ENCODE results near the gene AKT1. TPM values are rescaled to one million over a fixed set of nuclear protein-coding genes. Genes with fewer than 3 reads are reported as not detected.
"Not testable (repeated sequence)": the region's sequence is repeated elsewhere in the genome, so short reads cannot be mapped to it uniquely, and the experiment has no call there.

Gene AKT1
- polyA plus RNA-seq, 1 donor = 223 TPM

DNA sequence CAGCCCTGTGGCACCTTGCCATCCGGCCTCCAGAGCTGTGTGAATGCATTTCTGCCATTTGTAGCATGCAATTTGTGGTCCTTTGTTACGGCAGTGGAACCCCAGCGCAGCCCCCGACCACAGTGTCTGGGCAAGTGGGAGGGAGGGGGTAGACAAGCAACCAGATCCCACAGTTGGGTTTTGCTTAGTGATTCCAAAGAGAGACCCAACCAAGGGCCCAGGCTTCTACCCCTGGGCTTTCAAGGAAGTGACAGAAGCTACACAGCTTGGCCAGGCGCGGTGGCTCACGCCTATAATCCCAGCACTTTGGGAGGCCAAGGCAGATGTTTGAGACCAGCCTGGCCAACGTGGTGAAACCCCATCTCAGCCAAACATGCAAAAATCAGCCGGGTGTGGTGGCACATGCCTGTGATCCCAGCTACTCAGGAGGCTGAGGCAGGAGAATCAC is 23.2 kb upstream of the AKT1 start:
- DNase-seq = no peak

DNA sequence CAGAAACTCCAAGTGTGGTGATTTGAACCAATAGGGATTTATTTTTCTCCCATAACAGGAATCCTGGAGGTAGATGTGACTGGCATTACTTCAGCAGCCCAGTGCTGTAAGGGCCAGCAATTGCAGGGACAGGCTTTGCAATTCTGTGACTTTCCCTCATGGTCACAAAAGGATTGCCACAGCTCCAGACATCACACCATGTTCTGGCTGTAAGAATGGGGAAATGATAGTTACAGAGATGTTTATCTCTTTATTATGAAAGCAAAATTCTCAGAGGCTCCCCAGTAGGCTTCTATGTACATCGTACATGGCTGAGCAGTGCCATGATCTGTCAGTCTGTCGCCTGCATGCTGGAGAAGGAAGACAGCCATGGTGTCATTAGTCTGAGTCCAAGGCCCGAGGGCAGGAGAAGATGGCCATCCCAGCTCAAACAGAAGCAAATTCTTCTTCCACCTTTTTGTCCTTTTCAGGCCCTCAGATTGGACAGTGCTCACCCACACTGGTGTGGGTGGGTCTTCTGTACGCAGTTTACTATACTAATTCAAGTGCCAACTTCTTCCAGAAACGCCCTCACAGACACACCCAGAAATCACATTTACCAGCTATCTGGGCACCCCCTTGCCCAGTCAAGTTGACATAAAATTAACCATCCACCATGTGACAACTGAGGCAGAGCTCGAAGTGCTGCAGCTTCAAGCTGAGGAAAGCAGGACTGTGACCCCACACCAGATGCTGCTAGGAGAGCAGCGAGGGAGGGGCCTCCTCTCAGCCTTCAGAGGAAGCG is 22.6 kb upstream of the AKT1 start:
- no peak for DNase-seq

DNA sequence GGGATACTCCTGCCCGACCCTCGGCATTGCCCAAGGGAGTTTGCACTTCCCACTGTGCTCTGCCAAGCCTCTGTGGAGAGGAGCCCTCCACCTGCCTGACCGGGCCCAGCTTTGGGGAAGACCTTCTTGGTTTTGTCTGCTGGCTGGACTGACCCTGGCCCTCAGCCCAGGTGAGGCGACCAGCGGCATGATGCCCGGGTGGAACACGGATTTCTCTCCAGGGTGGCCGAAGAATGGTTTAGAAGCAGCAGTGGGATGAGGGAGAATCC is 21.0 kb upstream of the AKT1 start:
- DNase-seq = no peak

DNA sequence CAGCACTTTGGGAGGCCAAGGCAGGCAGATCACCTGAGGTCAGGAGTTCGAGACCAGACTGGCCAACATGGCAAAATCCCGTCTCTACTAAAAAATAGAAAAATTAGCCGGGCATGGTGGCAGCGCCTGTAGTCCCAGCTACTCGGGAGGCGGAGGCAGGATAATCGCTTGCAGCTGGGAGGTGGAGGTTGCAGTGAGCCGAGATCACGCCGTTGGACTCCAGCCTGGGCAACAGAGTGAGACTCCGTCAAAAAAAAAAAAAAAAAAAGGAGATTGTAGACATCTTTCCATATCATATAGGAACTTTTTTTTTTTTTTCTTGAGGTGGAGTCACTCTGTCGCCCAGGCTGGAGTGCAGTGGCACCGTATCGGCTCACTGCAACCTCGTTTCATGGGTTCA is 19.2 kb upstream of the AKT1 start:
- not testable (repeated sequence) for DNase-seq

DNA sequence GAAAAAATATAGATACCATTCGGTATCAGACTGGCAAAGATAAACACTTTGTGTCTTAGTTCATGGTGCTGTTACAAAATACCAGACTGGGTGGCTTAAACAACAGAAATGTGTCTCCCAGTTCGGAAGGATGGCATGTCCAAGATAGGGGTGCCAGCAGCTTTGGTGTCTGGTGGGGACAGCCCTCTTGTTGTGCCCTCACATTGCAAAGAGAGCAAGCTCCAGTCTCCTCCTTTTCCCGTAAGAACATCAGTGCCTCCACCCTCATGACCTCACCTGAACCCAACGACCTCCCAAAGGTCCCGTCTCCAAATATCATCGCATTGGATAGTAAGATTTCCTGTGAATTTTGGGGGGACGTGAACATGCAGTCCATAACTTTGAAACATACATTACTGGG is 17.7 kb upstream of the AKT1 start:
- no peak for DNase-seq

DNA sequence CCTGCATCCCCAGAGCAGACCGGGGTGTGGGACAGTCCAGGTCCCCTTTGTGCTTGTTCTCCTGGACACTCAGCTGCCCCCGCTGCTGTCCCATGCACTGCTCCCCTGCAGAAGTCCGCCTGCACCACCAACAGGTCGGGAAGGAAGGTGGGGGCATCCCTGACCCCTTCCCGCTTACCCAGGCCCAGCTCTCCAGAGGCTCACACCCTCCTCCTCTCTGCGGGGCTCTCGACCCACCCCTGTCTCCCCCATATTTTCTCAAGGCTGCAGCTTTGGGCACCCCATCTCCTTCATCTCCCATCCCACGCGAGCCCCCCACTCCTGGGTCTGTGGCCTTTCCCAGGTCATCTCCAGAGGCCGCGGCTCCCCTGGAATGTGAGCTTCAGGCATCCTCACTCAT is 14.8 kb upstream of the AKT1 start:
- DNase-seq = no peak

DNA sequence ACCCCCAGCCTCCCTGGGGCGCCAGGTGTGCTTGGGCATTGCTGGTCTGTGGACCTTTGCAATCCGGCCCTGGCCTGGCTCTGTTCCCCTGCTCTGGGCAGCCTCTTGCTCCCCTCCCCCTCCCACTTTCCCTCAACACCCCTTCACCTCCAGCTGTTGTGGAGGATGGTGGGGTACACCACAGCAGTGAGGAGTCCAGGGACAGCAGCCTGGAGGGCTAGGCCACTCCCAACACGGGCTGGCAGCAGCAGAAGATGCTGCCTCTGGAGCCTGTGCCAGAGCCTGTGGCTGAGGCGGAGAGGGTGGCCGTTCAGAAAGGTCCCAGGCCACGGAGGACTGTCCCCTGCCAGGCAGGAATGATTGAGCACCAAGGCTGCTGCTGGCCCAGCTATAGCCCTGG is 12.9 kb upstream of the AKT1 start:
- no peak for DNase-seq

DNA sequence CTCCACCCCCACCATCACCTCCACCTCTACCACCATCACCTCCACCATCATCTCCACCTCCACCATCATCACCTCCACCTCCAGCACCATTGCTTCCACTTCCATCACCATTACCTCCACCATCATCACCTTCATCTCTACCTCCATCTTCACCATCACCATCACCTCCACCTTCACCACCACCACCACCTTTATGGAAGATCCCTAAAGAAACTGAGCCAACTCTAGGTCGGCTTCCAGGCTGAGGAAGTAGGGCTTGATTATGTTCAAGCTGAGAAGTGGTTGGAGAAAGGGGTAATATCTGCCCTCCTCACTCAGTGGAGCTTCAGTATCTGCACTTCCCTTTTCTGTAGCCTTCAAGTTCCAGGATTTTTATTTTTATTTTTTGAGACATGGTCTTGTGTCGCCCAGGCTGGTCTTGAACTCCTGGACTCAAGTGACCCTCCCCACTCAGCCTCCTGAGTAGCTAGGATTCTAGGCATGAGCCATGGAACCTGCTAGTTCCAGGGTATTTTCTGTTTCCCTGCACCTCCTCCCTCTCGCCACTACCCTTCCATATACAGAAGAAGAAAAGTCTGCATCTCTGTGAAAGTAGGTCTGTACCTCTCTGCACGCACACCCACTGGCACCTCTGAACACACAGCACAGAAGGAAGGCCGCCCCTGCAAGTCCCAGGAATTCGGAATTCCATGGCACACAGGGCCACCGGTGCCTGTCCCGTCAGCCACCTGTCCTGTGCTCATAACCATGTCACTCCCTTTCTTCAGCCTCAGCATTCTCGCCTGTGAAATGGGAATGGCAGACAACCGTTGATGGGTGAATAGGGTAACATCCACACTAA is 11.3 kb upstream of the AKT1 start:
- DNase-seq = no peak

DNA sequence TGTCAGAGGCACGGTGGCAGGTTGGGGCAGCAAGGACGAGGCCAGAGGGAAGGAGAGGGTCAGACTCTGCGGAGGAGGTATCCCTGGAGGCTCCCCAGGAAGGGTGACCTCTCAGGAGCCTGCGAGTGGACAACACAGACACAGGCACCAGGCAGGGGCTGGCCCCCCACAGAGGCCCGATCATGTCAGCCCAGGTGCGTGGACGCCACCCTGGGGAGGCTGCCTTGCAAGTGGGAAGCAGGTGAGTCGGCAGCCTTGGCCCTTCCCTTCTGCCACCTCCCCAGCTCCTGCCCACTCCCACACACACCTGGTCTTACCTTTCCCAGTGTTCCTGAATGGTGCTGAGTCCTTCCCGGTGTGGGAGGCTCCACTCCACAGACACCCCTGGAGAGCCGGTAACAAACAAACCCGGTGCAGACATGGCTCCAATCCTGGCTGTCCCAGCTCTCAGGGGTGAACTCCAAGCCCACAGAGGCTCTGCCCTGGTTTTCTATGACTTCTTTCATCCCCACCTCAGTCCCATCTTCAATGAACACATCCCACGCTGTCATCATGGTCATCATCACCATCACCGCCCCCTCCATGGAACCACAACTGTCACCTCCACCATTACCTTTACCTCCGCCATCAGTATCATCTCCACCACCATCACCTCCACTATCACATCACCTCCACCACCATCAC is 10.5 kb upstream of the AKT1 start:
- DNase-seq = no peak

DNA sequence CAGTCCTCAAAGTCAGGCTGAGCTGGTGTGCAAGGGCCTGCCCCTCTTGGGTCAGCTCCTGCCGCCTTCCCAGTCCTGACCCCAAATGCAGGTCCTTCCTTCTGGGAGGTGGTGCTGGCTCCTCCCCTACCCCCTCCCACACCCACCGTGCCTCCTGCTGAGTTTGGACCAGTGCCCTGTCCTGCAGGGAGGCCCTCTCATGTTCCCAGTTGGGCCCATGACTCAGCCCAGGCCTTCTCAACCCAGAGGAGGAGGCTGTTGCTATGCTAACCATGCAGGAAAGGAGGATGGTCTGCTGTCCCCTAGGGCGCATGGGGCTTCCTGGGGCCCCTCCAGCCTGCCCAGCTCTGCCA is 9.8 kb upstream of the AKT1 start:
- DNase-seq = no peak

DNA sequence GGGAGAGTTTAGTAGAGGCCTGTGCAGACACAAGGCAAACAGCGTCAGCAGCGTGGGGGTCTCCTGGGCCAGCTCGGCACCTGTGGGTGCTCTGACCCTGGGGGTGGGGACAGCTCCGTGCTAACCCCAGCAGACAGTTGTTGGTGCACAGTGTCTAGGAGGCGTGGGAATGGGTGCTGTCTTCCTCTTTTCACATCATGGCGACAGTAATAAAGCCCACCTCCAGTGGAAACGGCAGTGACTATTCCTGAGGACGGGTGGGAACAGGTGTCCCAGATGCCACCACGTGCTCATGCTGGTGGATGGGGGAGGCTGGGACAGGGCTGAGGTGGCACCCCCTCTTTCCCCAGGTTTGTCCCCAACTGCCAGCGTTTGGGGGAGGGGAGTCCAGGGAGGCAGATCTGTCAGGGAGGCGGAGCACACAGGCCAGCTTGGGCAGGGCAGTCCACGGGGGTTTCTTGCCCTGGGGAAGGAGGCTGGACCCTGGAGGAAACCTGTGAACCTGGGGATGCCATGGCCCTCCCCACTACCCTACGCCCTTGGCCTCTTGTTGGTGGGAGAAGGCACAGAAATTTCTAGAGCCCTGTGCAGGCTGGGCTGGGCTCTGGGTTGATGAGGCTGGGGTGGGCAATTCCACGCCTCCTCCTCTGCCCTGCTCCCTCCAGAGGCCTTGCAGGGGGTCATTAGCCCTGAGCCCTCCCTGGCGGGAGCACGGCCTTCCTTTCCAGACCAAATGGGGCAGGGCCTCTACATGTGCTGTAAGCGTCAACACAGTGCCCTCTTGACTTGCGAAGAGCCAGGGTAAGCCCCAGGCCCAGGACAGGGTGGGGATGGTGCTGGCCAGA is 9.2 kb upstream of the AKT1 start:
- no peak for DNase-seq

DNA sequence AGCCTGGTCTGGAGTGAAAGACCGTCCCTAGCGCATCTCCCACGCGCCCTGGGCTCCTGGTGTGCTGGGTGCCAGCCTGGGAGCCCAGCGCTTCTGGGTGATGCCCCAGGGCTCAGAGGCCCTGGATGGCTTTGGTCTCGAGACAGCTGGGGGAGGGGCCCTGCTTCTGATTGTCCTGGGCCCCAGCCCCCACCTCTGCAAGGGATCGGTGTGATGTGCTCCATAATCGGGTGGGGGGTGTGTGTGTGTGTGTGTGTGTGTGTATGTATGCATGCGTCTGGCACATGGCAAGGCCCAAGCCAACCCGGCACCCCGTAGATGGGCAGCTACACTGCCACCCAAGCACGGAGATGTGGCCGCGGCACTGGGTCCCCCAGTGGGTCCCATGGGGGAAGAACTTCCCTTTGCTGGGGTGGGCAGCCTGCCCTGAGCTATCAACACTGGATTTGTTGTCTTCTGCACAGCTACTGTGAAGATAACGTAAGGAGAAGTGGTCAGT is 8.4 kb upstream of the AKT1 start:
- DNase-seq = no peak

DNA sequence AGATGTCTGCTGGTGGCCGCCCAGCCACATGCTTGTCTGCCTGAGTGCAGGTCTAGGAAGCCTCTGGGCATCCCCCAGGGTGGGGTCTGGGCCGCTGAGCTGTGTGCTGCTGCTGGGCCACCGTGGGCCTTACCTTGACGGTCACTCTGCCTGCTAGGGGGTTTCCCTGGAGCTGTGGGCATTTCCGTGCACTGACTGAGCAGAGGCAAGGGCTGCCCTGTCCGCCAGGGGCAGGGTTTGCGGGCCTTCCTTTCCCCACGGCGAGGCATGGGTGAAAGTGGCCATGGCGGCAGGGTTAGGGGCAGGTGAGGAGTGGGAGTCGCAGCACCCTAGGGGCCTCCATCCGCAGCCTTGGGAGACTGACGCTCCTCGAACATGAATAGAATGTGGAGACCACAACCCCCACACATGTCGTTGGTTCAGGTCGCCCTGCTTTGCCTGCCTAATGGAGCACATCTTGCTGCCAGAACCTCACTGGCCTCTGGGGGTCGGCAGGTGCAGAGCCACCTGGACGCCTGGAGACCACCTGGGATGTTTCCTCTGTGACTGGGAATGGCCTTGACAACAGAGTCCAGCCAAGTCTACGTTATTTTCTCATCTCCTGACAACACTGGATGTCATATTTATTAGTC is 7.8 kb upstream of the AKT1 start:
- DNase-seq = no peak

DNA sequence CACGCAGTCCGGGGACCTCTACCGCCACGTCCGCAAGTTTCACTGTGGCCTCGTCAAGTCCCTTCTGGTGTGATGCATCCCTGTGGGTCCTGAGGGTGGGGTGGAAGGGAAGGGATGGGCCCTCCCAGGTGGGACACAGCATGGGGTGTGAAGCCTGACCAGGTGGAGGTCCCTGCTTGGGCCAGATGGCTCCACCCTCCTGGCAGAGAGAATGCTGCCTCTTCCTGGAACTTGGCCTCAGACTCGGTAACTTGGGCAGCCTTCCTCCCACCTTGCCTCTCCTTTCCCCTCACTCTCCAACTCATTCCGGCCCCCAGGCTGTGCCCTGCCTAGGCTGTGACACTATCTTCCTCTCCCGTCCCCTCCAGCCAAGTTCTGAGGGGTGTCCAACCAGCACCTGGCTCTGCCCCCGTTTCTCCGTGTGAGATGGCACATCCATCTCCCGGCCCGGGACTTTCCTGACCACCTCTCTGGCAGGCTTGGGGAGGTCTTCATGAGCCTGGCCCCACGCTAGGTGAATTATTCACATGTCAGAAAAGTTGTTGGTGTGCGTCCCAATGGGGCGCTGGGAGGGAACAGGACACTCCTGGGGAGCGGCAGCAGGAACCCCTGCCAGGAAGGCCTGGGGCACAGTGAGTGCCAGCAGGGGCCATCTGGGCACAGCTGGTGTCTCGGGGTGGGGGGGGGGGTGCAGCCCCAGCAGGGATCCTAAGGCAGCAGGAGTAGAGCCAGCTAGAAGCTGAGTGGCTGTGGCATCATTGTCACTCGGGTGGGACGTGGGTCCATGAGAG is 7.0 kb upstream of the AKT1 start:
- DNase-seq = no peak

DNA sequence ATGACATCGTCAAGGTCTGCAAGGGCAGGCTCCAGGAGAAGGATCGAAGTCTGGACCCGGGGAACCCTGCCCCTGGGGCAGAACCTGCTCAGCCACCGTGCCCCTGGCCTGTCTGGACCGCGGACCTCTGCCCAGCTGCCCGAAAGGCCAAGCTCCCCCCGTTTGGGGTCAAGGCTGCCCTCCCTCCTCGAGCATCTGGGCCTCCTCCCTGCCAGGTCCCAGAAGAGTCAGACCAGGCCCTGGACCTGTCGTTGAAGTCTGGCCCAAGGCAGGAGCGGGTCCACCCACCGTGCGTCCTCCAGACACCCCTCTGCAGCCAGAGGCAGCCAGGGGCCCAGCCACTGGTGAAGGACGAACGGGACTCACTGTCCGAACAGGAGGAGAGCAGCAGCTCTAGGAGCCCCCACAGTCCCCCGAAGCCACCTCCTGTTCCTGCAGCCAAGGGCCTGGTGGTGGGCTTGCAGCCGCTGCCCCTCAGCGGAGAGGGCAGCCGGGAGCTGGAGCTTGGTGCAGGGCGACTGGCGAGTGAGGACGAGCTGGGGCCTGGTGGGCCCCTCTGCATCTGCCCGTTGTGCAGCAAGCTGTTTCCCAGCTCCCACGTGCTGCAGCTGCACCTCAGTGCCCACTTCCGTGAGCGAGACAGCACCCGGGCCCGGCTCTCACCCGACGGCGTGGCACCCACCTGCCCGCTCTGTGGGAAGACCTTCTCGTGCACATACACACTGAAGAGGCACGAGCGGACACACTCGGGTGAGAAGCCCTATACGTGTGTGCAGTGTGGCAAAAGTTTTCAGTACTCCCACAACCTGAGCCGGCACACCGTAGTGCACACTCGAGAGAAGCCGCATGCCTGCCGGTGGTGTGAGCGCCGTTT is 6.2 kb upstream of the AKT1 start:
- no peak for DNase-seq

DNA sequence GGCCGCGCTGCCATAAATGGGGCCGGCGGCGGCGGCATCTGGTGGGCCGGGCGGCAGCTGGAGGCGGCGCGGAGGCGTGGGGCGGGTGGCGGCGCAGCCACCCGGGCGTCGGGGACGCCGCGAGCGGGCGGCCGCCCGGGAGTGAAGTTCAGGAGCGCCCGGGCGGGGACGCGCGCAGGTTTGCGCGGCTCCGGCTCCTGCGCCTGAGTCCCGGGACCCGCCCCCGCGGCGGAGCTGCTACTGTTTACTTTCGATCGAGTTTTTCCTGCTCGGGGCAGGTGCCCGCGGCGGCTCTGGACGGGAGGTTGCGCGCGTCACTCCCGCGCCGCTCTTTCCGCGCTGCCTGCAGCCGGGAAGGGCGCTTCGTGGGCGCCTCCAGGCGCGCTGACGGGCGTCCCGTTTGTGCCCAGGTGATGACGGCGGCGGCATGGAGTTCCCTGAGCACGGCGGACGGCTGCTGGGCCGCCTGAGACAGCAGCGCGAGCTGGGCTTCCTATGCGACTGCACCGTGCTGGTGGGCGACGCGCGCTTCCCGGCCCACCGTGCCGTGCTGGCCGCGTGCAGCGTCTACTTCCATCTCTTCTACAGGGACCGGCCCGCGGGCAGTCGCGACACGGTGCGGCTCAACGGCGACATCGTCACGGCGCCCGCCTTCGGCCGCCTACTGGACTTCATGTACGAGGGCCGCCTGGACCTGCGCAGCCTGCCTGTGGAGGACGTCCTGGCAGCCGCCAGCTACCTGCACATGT is 5.4 kb upstream of the AKT1 start, which contains the start of gene ZBTB42:
TSS of gene ZBTB42 (plus strand) at position 331 of the 749 bp plus-strand sequence. CDS start at position 428, 97 bp downstream.
- DNase-seq = no peak

DNA sequence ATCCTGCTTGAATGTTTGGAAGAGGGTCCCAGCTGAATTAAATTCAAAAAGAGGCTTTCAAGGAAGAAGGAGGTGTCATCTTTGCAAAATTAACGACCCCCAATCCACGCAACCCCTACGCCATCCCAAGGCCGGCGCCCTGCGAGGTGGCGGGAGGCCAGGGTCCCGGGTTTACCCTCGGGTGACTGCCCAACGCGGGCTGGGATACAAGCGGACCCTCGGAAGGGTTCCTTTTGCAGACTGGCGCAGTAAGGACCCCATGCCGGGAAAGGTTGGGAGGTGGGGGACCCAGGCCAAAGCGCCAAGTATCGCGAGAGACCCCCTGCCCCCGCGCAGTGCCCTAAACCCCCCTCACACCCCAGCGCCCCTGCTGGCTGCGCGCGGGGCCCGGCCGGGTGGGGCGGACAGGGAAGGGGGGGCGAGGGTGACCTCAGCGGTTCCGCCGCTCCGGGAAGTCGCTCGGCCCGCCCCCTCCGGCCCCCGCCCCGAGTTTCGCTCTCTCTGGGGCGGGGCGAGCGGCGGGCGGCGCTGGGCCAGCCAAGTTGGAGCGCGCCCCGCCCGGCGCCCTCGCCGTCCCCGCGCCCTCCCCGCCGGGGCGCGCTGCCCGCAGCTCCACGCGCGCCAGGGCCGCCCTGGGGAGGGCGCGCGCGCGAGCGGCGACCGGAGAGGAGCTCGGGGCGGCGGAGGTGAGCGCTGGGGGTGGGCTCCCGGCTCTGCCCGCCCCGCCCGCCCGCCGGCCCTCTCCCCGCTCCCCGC is 4.6 kb upstream of the AKT1 start:
- peak; percentile 80 for DNase-seq

DNA sequence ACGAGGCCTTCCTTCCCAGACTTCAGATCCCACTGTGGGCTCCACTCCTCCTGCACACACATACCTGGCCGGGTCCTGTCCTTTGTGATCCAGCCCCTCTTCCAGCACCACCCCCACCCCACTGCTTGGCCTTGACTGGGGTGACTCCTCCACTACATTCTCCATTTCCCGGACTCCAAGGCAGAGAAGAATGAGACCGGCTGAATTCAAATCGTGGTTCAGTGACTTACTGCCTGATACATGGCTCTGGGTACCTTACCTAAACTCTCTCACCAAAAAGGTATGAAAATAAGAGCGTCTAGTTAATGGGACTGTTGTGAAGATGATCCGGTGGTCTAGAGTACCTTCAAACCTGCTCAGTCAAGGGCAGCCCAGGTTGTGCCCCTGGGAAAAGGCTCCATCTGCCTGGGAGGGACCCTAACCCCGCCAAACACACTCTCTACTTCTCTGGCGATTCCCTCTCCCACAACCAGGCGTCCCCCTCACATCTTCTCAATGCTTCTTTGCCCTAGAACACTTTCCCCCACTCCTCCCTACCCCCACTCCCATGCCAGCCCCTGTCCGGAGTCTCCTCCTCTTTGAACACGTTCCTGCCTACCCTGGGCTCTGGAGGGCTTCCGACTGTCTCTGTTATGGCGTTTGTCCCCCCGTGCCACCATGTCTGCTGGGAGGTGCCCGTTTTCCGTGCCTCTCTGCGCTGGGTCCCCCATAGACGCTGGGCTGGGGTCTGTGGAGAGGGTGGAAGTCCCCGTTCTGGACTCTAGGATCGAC is 3.9 kb upstream of the AKT1 start:
- peak; percentile 63 for DNase-seq
